GM20000 (cell line): ENCODE measurements around the gene PER2.

Experiments used
- DNase-seq: peaks from one replicate; pipeline ENCODE4 v3.0.0; 2012; ENCODE audit warnings: low spot score
- TF ChIP-seq, protein P1 (sequence below): IDR thresholded peaks from 2 replicates; pipeline ENCODE4 v1.5.1; 2012; ENCODE audit warnings: mild to moderate bottlenecking, control low read depth; ENCODE audit errors: extremely low read depth, missing control alignments

PER2 gene

DNA sequence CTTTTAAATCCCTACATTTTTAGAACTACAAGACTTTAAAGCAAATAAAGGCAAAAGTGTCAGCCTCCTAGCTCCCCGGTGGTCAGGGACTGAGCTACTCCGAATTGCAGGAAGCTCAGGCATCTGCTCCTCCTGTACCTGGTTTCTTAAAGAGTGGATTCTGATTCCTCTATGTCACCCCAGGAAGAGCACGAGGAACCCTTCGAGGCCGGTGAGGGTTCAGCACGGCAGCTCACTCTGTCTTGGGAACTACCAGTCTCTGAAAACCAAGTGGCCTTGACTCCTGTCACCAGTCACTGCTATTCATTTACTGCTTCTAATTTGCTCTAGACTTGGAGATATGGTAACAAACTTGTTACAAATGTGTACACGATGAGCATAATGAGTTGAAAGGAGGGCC is 2.3 kb downstream of the PER2 start:
- DNase-seq, result no peak
- TF ChIP-seq, protein P1, sequence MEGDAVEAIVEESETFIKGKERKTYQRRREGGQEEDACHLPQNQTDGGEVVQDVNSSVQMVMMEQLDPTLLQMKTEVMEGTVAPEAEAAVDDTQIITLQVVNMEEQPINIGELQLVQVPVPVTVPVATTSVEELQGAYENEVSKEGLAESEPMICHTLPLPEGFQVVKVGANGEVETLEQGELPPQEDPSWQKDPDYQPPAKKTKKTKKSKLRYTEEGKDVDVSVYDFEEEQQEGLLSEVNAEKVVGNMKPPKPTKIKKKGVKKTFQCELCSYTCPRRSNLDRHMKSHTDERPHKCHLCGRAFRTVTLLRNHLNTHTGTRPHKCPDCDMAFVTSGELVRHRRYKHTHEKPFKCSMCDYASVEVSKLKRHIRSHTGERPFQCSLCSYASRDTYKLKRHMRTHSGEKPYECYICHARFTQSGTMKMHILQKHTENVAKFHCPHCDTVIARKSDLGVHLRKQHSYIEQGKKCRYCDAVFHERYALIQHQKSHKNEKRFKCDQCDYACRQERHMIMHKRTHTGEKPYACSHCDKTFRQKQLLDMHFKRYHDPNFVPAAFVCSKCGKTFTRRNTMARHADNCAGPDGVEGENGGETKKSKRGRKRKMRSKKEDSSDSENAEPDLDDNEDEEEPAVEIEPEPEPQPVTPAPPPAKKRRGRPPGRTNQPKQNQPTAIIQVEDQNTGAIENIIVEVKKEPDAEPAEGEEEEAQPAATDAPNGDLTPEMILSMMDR, result no peak

DNA sequence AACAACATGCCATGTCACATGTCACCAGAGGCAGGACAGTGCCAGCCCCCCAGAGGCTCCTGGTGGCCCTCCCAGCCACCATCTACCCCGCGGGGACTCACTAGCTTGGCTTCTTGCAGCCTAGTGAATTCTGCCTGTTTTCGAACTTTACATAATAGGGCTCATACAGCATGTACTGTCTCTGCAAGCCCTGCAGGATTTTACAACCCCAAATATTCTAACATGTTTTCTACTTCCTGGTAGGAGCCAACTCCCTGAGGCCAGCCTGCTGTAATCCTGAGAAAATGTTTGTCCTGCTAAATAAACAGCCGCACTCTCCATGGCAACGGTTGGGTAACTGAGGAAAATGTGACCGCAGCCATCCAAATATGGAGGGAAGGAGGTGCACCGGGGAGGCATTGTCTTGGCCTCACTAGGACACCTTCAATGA is 2.7 kb downstream of the PER2 start:
- TF ChIP-seq, protein P1, result no peak
- DNase-seq, result no peak

DNA sequence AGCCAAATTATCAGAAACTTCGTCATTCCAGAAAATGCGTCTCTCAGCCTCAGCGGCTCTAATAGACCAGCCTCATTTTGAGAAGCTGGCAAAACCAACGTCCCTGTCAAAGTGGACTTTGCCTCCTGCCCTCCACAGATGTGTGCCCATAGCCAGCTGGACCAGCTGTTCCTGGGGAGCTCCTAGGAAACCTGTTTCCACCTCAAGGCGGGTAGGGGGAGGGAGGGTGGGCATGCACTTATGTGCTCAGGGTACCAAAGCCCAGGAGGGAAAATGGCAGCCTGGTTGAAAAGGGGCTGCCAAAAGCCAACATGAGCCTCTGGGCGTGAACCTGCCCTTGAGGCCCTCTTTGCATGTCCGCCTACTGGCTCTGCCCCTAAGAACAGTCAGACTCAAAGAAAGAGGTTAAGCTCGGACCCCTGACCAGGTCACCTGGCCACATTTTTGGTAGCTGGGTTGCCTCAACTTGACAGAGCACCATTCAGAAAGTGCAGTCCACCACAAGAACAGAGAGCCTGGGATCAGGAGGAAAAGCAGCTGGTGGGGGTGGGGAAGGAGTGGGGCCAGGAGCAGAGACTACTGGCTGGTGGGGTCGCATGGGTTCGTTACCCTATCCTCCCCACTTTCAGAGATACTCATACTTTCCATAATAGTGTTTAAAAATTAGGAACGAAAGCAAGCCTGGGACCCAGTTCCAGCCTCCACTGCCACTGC is 3.5 kb downstream of the PER2 start:
- TF ChIP-seq, protein P1, result no peak

DNA sequence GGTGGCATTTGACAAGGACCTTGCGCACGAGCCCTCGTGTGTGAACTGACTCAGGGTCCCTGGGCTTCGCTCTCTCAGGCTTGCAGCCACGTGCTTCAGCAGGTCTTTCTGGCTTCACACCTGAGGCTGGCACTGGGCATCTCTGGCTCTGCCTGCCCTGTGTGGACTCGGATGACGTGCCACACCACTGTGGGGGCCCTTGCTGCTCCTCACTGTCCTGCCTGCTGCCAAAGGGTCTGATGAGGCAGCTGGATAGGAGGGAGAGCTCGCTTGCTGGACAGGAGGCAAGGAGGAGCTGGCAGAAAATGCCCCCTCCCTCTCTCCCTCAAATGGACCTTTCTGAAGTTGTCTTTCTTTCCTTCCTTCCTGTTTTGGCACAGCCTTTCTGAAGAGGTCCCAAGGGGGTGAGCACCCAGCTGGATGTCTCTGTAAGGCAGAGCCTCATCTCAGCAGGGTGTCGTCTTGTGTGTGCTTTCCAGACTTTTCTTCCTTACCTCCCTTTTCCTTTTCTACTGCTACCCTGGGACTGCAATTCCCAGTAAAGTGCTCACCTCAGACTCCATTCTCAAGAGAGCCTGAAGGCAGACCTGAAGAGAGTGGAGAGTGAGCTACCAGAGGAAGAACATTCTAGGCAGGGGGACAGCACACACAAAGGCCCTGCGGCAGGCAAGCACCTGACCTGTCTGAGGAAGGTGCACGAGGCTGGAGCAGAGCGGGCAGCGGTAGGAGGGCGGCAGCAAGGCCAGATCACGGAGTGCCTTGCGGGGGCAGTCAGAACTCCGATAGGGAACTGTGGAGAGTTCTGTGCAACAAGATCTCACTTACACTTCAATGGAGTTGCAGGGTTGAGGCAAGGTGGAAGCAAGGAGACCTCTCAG is 5.3 kb downstream of the PER2 start:
- DNase-seq, result no peak
- TF ChIP-seq, protein P1, result no peak

More for the DNA sequence above, 3.5 kb downstream of the PER2 start:
- no peak for DNase-seq

DNA sequence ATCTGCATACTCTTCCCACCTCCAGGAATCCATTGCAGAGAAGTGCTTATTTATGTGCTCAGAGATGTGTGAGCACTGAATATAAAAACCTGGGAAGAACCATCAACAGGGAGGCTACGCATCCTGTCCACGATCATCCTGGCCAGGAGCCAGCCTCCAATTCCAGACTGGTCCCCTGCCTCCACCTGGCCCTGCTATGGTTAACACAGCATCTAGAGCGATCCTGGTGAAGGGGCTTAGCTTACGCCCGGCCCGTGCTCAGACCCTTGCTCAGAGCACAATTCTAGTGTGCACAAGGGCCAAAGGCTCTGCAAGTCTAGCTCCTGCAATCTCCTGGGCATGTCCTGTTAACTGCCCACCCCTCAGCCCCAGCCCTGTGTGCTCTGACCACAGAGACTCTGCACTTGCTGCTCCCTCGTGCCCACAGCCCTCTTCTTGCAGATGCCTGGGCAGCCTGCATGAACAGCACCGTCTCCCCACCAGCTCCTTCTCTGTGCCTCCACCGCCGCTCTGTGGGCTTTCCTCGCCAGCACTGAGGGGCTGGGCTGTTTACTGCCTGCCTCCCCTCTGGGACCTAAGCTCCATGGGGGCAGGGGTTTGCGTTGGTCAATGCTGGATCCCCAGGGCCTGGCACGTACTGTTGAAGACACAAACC is 6.5 kb downstream of the PER2 start:
- no peak for DNase-seq
- TF ChIP-seq, protein P1, result no peak

DNA sequence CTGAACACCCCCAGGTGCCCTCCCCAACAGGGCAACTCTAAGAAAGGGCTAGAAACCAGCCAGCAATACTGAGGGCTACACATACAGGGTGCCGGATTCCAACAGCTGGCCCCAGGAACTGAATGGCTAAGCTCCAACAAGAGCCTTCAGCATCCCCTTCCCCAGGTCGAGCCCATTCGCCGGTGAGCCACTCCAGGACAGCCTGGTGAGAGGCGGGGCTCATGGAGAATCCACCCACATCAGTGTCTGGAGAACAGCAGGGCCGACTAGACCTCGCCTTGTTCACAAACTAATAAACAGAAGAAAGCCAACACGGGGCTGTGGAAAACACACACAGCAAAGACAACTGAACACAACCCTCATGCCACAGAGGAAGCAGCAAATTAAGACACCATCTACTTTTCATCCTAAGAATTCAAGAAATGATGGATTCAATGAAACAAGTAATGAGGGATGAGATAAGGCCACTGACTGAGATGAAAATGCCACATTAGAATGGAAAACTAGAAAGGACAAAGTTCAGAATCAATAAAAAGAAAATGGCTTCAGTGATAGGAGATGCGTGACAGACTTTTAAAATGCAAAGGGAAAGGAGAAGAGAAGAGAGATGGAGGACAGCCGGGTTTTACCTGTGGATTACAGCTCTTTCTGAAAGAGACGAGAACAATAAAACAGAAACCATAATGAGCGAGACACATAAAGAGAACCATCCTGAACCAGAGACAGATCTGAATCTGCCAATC is 8.2 kb downstream of the PER2 start:
- DNase-seq, result no peak
- TF ChIP-seq, protein P1, result no peak
